Stimulated activated CD4-positive, alpha-beta T cell treated with anti-CD3 and anti-CD28 coated beads, Interleukin-2, amount 100 ng/mL, for 24 hours (primary cell): ENCODE results near the gene AP1S1.

Experiments
- DNase-seq, 2 donors: peaks; one replicate each; pipeline ENCODE4 v3.0.0-alpha.2; 2020

AP1S1 gene

GRCh38 chr7:101159696-101160674, 5.7 kb downstream of the AP1S1 start:
- no peak for DNase-seq

GRCh38 chr7:101160910-101161309, 6.6 kb downstream of the AP1S1 start:
- DNase-seq, result no peak

GRCh38 chr7:101161692-101162471, 7.6 kb downstream of the AP1S1 start:
- no peak for DNase-seq

- peak in 1 of 2 donors; percentile 46 for DNase-seq
Measured at GRCh38 chr7:101162551-101163278, 8.4 kb downstream of the AP1S1 start.

GRCh38 chr7:101163279-101164070, 9.2 kb downstream of the AP1S1 start:
- peak in 1 of 2 donors; percentile 40 for DNase-seq

- DNase-seq, result no peak
Measured at GRCh38 chr7:101164071-101164840, 10.0 kb downstream of the AP1S1 start.

GRCh38 chr7:101165075-101165957, 11.0 kb downstream of the AP1S1 start, which contains the start of gene VGF:
Gene VGF (minus strand): TSS chr7:101165569. CDS start chr7:101164843, 726 bp downstream.
- peak; percentile 91 to 95 for DNase-seq

GRCh38 chr7:101165958-101166647, 11.8 kb downstream of the AP1S1 start:
- no peak for DNase-seq

GRCh38 chr7:101166648-101166908, 12.3 kb downstream of the AP1S1 start:
- no peak for DNase-seq

GRCh38 chr7:101166909-101167644, 12.8 kb downstream of the AP1S1 start:
- DNase-seq, result no peak

GRCh38 chr7:101167645-101168411, 13.6 kb downstream of the AP1S1 start:
- DNase-seq, result no peak

- DNase-seq, result no peak
Measured at GRCh38 chr7:101168412-101169049, 14.3 kb downstream of the AP1S1 start.

- DNase-seq, result no peak
Measured at GRCh38 chr7:101169110-101169837, 15.0 kb downstream of the AP1S1 start.

- DNase-seq, result peak; percentile 85 to 88
Measured at GRCh38 chr7:101169838-101170551, 15.7 kb downstream of the AP1S1 start.

GRCh38 chr7:101170617-101171441, 16.6 kb downstream of the AP1S1 start:
- no peak for DNase-seq
